ENCODE results near the gene ATP5MK. TPM values are rescaled to one million over a fixed set of nuclear protein-coding genes. Genes with fewer than 3 reads are reported as not detected.
A peak's percentile ranks its signal among the peaks of the same experiment; 100 is the strongest.
"Not testable (repeated sequence)": the region's sequence is repeated elsewhere in the genome, so short reads cannot be mapped to it uniquely, and the experiment has no call there.

The ATP5MK gene
- total RNA-seq, 2 experiments from 2014 or later = 117 to 307 TPM

DNA sequence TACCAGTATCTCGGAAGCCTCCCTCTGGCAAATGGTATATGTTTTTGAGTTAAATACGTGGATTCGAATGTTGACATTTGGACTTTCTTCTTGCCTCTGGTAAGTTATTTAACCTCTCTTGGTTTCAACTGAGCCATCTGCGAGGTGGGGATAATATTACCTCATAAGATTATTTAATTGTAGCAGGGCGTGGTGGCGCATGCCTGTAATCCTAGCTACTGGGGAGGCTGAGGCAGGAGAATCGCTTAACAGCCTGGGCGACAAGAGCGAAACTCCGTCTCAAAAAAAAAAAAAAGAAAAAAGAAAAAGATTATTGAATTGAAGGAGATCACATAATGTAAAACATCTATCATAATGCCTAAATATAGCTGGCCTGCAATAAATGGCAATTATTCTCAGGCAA is 28.9 kb downstream of the ATP5MK start:
- BruUV-seq (replicated peaks) = TSS peak; percentile 100
- POLR2A ChIA-PET = interaction anchor here (0.6 to 3.0 kb wide), 4 partner anchors 16 to 242 kb away, joined by 3 to 17 read pairs (median 4); partner anchors contain the start of genes CALHM3 and PCGF6
- Histone ChIP-seq H3K4me1 (ENCODE audit: insufficient read depth, low read length, poor library complexity, severe bottlenecking) (peaks cover 26% of the 10 kb centered on the region), H3K4me3 (ENCODE audit: low read depth, low read length, poor library complexity, severe bottlenecking) (peak overlapping the region; percentile 84), H2AFZ (ENCODE audit: low read length) (peak overlapping the region; percentile 65; the same call in 1 of the 2 replicates), H4K20me1 (ENCODE audit: insufficient read depth, low read length) (no peaks in the 10 kb centered on the region), H3K27ac (ENCODE audit: low read depth, low read length, poor library complexity, severe bottlenecking) (peak overlapping the region; percentile 73), H3K9me2 (ENCODE audit: insufficient read depth, low read length) (no peaks in the 10 kb centered on the region), H3K4me2 (ENCODE audit: low read length) (peak overlapping the region; percentile 57), H3K79me2 (ENCODE audit: insufficient read depth, low read depth, low read length) (peaks cover 32% of the 10 kb centered on the region), H3K36me3 (ENCODE audit: insufficient read depth, low read length) (peaks cover 5% of the 10 kb centered on the region; the same call in 1 of the 2 replicates), H3K9me3 (ENCODE audit: low read length) (no peaks in the 10 kb centered on the region)
- TF ChIP-seq, protein P1, sequence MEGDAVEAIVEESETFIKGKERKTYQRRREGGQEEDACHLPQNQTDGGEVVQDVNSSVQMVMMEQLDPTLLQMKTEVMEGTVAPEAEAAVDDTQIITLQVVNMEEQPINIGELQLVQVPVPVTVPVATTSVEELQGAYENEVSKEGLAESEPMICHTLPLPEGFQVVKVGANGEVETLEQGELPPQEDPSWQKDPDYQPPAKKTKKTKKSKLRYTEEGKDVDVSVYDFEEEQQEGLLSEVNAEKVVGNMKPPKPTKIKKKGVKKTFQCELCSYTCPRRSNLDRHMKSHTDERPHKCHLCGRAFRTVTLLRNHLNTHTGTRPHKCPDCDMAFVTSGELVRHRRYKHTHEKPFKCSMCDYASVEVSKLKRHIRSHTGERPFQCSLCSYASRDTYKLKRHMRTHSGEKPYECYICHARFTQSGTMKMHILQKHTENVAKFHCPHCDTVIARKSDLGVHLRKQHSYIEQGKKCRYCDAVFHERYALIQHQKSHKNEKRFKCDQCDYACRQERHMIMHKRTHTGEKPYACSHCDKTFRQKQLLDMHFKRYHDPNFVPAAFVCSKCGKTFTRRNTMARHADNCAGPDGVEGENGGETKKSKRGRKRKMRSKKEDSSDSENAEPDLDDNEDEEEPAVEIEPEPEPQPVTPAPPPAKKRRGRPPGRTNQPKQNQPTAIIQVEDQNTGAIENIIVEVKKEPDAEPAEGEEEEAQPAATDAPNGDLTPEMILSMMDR (conservative IDR thresholded peaks at IDR 0.05; ENCODE audit: low read length) = no peak
- TF ChIP-seq EZH2phosphoT487 (IDR thresholded peaks at IDR 0.05; ENCODE audit: borderline replicate concordance, low read depth, low read length) = no peak
- DNase-seq (ENCODE audit: low spot score) = no peak
- CTCF ChIA-PET (ENCODE audit: unreplicated experiment) = no interaction called here
- intact Hi-C loops (cut with micrococcal nuclease; ENCODE audit: unreplicated experiment) = no loop called here

DNA sequence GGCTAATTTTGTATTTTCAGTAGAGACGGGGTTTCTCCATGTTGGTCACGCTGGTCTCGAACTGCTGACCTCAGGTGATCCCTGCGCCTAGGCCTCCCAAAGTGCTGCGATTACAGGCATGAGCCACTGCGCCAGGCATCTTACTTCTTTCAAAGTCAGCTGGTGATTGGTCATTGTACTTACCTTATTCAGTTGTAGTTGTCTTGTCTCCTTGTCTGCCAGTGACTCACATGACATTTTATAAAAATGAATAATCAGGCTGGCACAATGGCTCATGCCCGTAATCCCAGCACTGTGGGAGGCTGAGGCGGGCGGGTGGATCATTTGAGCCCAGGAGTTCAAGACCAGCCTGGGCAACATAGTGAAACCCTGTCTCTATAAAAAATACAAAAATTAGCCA is 35.5 kb downstream of the ATP5MK start:
- H3K27ac ChIP-seq (ENCODE audit: low read depth, low read length, poor library complexity, severe bottlenecking); BruUV-seq (replicated peaks); H3K4me1 ChIP-seq (ENCODE audit: insufficient read depth, low read length, poor library complexity, severe bottlenecking); DNase-seq (ENCODE audit: low spot score); intact Hi-C loops (cut with micrococcal nuclease; ENCODE audit: unreplicated experiment); H3K9me3 ChIP-seq (ENCODE audit: low read length); H3K79me2 ChIP-seq (ENCODE audit: insufficient read depth, low read depth, low read length); H3K4me2 ChIP-seq (ENCODE audit: low read length); H3K9me2 ChIP-seq (ENCODE audit: insufficient read depth, low read length); H4K20me1 ChIP-seq (ENCODE audit: insufficient read depth, low read length); H3K36me3 ChIP-seq (ENCODE audit: insufficient read depth, low read length); H2AFZ ChIP-seq (ENCODE audit: low read length); CTCF ChIA-PET (ENCODE audit: unreplicated experiment); H3K4me3 ChIP-seq (ENCODE audit: low read depth, low read length, poor library complexity, severe bottlenecking): not testable (repeated sequence)
- POLR2A ChIA-PET = interaction anchor here (0.6 kb wide), 1 partner anchor 29 kb away, joined by 3 read pairs; no protein-coding TSS in a partner anchor

DNA sequence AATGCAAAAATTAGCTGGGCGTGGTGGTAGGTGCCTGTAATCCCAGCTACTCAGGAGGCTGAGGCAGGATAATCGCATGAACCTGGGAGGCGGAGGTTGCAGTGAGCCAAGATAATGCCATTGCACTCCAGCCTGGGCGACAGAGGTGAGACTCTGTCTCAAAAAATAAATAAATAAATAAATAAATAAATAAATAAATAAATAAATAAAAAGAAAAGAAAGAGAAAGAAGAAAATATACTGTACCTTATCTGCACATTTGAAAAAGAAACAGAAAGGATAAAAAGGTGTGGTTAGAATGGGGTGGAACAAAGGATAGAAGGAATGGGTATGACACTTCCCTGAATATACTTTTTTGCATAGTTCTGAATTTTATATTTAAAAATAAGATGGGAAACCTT is 36.8 kb downstream of the ATP5MK start:
- H3K79me2 ChIP-seq (ENCODE audit: insufficient read depth, low read depth, low read length); H3K9me2 ChIP-seq (ENCODE audit: insufficient read depth, low read length); BruUV-seq (replicated peaks); CTCF ChIA-PET (ENCODE audit: unreplicated experiment); H3K4me1 ChIP-seq (ENCODE audit: insufficient read depth, low read length, poor library complexity, severe bottlenecking); H3K4me3 ChIP-seq (ENCODE audit: low read depth, low read length, poor library complexity, severe bottlenecking); DNase-seq (ENCODE audit: low spot score); H3K27ac ChIP-seq (ENCODE audit: low read depth, low read length, poor library complexity, severe bottlenecking); H2AFZ ChIP-seq (ENCODE audit: low read length); intact Hi-C loops (cut with micrococcal nuclease; ENCODE audit: unreplicated experiment); H3K36me3 ChIP-seq (ENCODE audit: insufficient read depth, low read length); H4K20me1 ChIP-seq (ENCODE audit: insufficient read depth, low read length); H3K4me2 ChIP-seq (ENCODE audit: low read length); H3K9me3 ChIP-seq (ENCODE audit: low read length): not testable (repeated sequence)
- POLR2A ChIA-PET = interaction anchor here (0.7 kb wide), 1 partner anchor 128 kb away, joined by 3 read pairs; no protein-coding TSS in a partner anchor

All from OCI-LY7 (cell line).